Tibial nerve (tissue), 3 donors: ENCODE results near the gene SLC17A8.

Experiments used
- CTCF ChIP-seq, 5 experiments: fragments of 200-600 bp in 3 of 5; fragments of 450-650 bp in 2 of 5; sonication (generic) in 3 of 5; IDR thresholded peaks; one replicate each; pipeline ENCODE4 v1.5.1; 2016 to 2019; ENCODE audit warnings: antibody characterized with exemption in 5 of 5, mild to moderate bottlenecking in 3 of 5, moderate library complexity in 2 of 5
- POLR2A ChIP-seq, 2 donors: fragments of 450-650 bp; IDR thresholded peaks; one replicate each; pipeline ENCODE4 v1.6.1; 2017; ENCODE audit warnings: antibody characterized with exemption in 2 of 2, mild to moderate bottlenecking in 2 of 2, moderate library complexity in 2 of 2

DNA sequence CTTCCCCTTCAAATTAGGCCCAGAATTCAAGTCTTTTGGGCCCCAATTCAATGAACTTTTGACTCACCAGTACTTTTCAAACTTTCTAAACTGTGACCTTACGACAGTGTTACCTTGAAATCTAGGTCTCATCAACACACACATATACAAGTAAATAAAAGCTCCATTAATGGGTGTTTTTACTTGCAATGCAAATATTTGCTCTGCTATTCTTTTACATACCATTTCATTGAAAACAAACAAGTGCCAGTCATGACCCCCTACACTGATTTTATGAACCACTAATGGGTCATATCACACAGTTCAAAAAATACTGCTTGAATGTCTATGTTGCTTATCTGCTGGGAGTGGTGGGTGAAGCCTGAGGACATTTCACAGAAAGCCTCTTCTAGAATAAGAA lies 107.7 kb downstream of the SLC17A8 start:
- TF ChIP-seq POLR2A (IDR thresholded peaks at IDR 0.05) (no peak), CTCF (IDR thresholded peaks at IDR 0.05) (no peak)
